ENCODE measurements around the gene ADGRG1. TPM values are rescaled to one million over a fixed set of nuclear protein-coding genes. Genes with fewer than 3 reads are reported as not detected.
"Not testable (repeated sequence)": the region's sequence is repeated elsewhere in the genome, so short reads cannot be mapped to it uniquely, and the experiment has no call there.

Gene ADGRG1
- total RNA-seq, 1 donor from 2014 or later, result 3.9 TPM

GRCh38 chr16:57661936-57662906 is 33.8 kb downstream of the ADGRG1 start:
- intact Hi-C loops (cut with micrococcal nuclease), result no loop called here

GRCh38 chr16:57663436-57663835 is 35.0 kb downstream of the ADGRG1 start:
- intact Hi-C loops (cut with micrococcal nuclease), result no loop called here

- intact Hi-C loops (cut with micrococcal nuclease), result no loop called here
Observed at GRCh38 chr16:57663917-57664661, 35.7 kb downstream of the ADGRG1 start.

GRCh38 chr16:57664662-57665025 is 36.2 kb downstream of the ADGRG1 start:
- intact Hi-C loops (cut with micrococcal nuclease), result no loop called here

- intact Hi-C loops (cut with micrococcal nuclease), result no loop called here
Observed at GRCh38 chr16:57665541-57665940, 37.1 kb downstream of the ADGRG1 start.

- intact Hi-C loops (cut with micrococcal nuclease), result no loop called here
Observed at GRCh38 chr16:57666353-57667047, 38.1 kb downstream of the ADGRG1 start.

- intact Hi-C loops (cut with micrococcal nuclease), result no loop called here
Observed at GRCh38 chr16:57667048-57667525, 38.7 kb downstream of the ADGRG1 start.

- intact Hi-C loops (cut with micrococcal nuclease), result no loop called here
Observed at GRCh38 chr16:57667526-57668262, 39.3 kb downstream of the ADGRG1 start.

- intact Hi-C loops (cut with micrococcal nuclease), result no loop called here
Observed at GRCh38 chr16:57668263-57668571, 39.8 kb downstream of the ADGRG1 start, which contains the start of gene ADGRG3. ADGRG3 (plus strand) TSS chr16:57668306; CDS start chr16:57668348, 42 bp downstream.

- intact Hi-C loops (cut with micrococcal nuclease), result no loop called here
Observed at GRCh38 chr16:57668630-57669475, 40.4 kb downstream of the ADGRG1 start.

GRCh38 chr16:57669476-57670162 is 41.2 kb downstream of the ADGRG1 start:
- intact Hi-C loops (cut with micrococcal nuclease), result no loop called here

- intact Hi-C loops (cut with micrococcal nuclease), result no loop called here
Observed at GRCh38 chr16:57670196-57670595, 41.8 kb downstream of the ADGRG1 start.

- intact Hi-C loops (cut with micrococcal nuclease), result not testable (repeated sequence)
Observed at GRCh38 chr16:57671451-57671850, 43.0 kb downstream of the ADGRG1 start.

GRCh38 chr16:57672416-57672815 is 44.0 kb downstream of the ADGRG1 start:
- intact Hi-C loops (cut with micrococcal nuclease), result no loop called here

- intact Hi-C loops (cut with micrococcal nuclease), result no loop called here
Observed at GRCh38 chr16:57672824-57673223, 44.4 kb downstream of the ADGRG1 start.

- intact Hi-C loops (cut with micrococcal nuclease), result no loop called here
Observed at GRCh38 chr16:57675741-57676551, 47.5 kb downstream of the ADGRG1 start.

- intact Hi-C loops (cut with micrococcal nuclease), result no loop called here
Observed at GRCh38 chr16:57676553-57677085, 48.2 kb downstream of the ADGRG1 start.

- intact Hi-C loops (cut with micrococcal nuclease), result no loop called here
Observed at GRCh38 chr16:57677622-57678369, 49.4 kb downstream of the ADGRG1 start.
